Sigmoid colon (tissue), 4 donors: ENCODE results near the gene ATP10D.

Experiments
- EP300 ChIP-seq, 4 donors: sonication (generic); formaldehyde crosslinking; IDR thresholded peaks; one replicate each; pipeline ENCODE4 v1.6.1; 2017; ENCODE audit warnings: antibody characterized with exemption in 4 of 4
- TF ChIP-seq, protein P1 (sequence below), 4 experiments: fragments of 450-650 bp in 3 of 4; fragments of 200-600 bp in 1 of 4; IDR thresholded peaks; one replicate each; pipeline ENCODE4 v1.5.1; 2016 to 2019; ENCODE audit warnings: antibody characterized with exemption in 4 of 4, mild to moderate bottlenecking in 3 of 4, moderate library complexity in 2 of 4

DNA sequence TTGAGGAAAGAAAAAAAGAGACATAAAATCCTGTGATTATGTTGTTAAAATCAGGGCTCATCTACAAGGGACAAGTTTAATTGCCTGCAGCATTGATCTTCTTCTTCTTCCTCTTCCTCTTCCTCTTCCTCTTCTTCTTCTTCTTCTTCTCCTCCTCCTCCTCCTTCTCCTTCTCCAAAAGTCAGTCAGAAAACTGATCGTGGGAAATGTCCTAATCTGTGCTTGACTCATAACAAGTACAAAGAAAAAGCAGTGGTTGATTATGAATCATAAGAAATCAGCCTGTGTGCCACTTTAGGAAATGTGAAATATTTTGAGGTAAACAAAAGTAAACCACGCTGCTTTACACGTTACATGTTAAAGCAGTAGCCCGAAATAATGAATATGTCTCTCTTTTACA lies 2.7 kb upstream of the ATP10D start:
- TF ChIP-seq, protein P1, sequence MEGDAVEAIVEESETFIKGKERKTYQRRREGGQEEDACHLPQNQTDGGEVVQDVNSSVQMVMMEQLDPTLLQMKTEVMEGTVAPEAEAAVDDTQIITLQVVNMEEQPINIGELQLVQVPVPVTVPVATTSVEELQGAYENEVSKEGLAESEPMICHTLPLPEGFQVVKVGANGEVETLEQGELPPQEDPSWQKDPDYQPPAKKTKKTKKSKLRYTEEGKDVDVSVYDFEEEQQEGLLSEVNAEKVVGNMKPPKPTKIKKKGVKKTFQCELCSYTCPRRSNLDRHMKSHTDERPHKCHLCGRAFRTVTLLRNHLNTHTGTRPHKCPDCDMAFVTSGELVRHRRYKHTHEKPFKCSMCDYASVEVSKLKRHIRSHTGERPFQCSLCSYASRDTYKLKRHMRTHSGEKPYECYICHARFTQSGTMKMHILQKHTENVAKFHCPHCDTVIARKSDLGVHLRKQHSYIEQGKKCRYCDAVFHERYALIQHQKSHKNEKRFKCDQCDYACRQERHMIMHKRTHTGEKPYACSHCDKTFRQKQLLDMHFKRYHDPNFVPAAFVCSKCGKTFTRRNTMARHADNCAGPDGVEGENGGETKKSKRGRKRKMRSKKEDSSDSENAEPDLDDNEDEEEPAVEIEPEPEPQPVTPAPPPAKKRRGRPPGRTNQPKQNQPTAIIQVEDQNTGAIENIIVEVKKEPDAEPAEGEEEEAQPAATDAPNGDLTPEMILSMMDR (IDR thresholded peaks at IDR 0.05), result no peak
- TF ChIP-seq EP300 (IDR thresholded peaks at IDR 0.05), result no peak
